GM18868 (cell line): Measurements from ENCODE around the gene GNL3.
"Not testable (repeated sequence)": the region's sequence is repeated elsewhere in the genome, so short reads cannot be mapped to it uniquely, and the experiment has no call there.

Experiments used
- ATAC-seq: cut with Tn5 transposase; IDR thresholded peaks from one replicate; pipeline ENCODE4 v1.9.1; 2021; ENCODE audit warnings: mild to moderate bottlenecking, moderate library complexity; ENCODE audit not compliant: unreplicated experiment

GNL3 gene

DNA sequence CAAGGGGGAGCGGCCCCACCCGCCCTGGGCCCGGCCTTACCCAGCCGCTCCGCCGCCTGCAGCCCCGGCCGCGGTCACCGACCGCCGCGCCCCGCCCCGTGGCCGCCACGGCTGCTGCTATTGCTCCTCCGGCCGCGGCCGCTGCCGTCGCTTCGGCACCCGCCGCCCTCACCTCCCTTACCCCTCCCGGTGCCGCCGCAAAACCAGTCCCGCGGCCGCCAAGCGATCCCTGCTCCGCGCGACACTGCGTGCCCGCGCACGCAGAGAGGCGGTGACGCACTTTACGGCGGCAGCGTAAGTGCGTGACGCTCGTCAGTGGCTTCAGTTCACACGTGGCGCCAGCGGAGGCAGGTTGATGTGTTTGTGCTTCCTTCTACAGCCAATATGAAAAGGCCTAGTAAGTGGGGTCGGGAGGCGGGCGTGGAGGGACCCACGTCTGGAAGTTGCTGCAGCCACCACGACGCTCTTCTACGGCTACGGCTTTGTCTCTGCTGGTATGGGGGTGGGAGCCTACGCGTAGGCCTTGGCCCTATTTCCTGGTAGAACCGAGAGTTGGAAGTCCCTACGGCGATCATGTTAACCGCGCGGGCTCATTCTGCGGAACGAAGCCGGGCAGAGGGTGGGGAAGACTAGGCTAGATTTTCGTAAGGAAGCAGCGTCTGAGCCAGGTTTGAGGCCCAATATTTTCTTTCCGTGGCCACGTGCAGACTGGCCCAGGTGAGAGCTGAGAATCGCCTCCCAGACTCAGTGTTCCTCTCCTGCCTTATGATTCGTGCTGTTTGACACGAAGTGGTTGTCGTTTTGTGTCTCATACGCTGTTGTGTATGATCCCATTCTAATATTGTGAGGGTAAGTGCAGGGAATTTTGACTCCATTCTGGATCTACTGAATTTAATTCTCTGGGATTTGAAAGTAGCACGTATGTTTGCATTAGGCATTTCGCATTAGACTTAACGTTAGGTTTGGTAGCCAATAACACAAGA is at the start of gene GNL3, which contains the start of gene PBRM1:
GNL3 (plus strand) TSS at position 324 of the 983 bp plus-strand sequence; CDS start at position 385, 61 bp downstream.
PBRM1 (minus strand) TSS at position 205 of the 983 bp plus-strand sequence.
- ATAC-seq: peak; percentile 68

- no peak for ATAC-seq
Measured at GRCh38 chr3:52636673-52637072, 49.2 kb upstream of the GNL3 start.

GRCh38 chr3:52645549-52645948 is 40.3 kb upstream of the GNL3 start:
- ATAC-seq: no peak

- no peak for ATAC-seq
Measured at GRCh38 chr3:52649461-52650210, 36.2 kb upstream of the GNL3 start.

- no peak for ATAC-seq
Measured at GRCh38 chr3:52650439-52650838, 35.4 kb upstream of the GNL3 start.

DNA sequence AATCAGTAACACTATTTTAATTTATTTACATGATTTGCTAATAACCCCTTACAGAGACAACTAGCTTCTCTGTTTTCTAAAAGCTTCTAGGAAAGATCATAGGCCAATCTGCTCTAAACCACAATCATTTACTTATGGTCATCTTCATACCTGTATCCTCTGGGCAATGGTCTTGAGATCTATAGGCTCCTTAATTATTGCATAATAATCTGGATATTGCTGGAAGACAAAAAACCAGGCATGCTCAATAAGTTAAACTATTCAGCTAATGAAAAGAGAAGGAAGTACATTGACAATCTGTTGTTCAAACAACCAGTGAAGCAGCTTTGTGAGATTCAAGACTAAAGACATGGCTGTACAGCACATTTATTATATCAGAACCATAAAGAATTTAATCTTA is 34.2 kb upstream of the GNL3 start:
- no peak for ATAC-seq

GRCh38 chr3:52655895-52656294 is 29.9 kb upstream of the GNL3 start:
- no peak for ATAC-seq

- ATAC-seq: no peak
Measured at GRCh38 chr3:52660046-52660445, 25.8 kb upstream of the GNL3 start.

- ATAC-seq: no peak
Measured at GRCh38 chr3:52663098-52663497, 22.7 kb upstream of the GNL3 start.

GRCh38 chr3:52670621-52671521 is 15.0 kb upstream of the GNL3 start:
- peak; percentile 81 for ATAC-seq

DNA sequence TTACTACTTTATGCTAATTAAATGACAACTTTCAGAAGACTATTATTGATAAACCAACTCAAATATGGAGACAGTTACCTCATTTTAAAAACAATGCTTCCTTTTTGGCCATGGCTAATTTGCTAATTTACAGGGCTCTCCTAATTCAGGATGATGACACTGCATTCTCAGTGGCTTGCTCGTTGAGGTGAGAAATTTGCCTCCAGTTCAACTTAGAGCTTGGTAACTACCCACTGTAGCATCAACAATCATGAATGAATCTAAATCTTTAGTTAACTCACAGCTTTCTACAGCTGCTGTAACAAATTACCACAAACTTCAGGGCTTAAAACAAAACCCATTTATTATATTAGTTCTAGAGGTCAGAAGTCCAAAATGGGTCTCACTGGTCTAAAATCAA is 14.2 kb upstream of the GNL3 start:
- no peak for ATAC-seq

GRCh38 chr3:52676201-52676600 is 9.6 kb upstream of the GNL3 start:
- not testable (repeated sequence) for ATAC-seq

- ATAC-seq: no peak
Measured at GRCh38 chr3:52678265-52679198, 7.3 kb upstream of the GNL3 start.

GRCh38 chr3:52679199-52679538 is 6.7 kb upstream of the GNL3 start:
- ATAC-seq: no peak

- ATAC-seq: no peak
Measured at GRCh38 chr3:52679811-52680210, 6.0 kb upstream of the GNL3 start.

DNA sequence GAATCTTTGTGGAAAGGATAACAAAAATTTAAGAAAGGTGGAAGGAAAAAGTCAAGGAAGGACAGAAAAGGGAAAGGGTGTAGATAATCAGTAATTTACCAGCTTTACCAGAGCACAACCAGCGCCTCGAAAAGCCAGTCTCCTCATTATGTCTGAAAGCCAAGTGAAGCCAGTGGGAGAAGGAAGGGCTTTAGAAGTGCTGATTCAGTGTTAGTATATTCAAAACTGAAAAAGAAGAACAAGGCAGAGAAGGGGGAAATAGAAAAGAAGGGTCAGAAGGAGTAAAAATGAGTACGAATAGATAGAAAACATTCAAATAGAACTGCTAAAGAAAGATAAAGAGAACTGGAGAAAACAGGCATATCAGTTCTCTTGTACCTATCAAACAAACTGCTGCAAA is 4.2 kb upstream of the GNL3 start:
- no peak for ATAC-seq

GRCh38 chr3:52682016-52682415 is 3.8 kb upstream of the GNL3 start:
- no peak for ATAC-seq

GRCh38 chr3:52683611-52684010 is 2.2 kb upstream of the GNL3 start:
- no peak for ATAC-seq

GRCh38 chr3:52684184-52684583 is 1.6 kb upstream of the GNL3 start:
- no peak for ATAC-seq

DNA sequence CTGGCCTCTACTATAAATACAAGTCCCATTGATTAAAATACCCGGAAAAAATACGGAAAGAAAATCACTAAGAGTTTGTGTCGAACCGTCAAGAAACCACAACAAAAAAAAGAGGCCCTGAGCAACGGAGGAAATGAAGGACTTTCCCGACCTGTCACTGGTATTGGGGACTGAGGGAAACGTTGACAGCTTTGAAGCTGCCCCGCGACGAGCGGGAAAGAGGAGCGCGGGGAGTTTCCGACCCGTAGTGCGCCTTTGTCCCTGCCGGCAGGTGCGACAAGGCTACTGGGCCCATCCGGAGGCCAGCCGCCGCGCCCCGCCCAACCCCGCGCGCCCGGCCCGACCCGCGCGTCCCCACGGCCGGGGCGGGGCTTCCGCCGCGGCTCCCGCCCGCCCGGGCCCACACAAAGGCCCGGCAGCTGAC is 535 bp upstream of the GNL3 start:
- ATAC-seq: peak; percentile 76
